Astrocyte (in vitro differentiated cells and primary cell): ENCODE data around the gene TTC24.

Experiments used
- CTCF ChIP-seq: IDR thresholded peaks from 2 replicates; pipeline ENCODE4 v1.5.1; 2011; ENCODE audit warnings: low read depth, mild to moderate bottlenecking, inconsistent platforms, low read length, moderate library complexity; ENCODE audit not compliant: insufficient read depth
- EZH2 ChIP-seq: IDR thresholded peaks from 2 replicates; pipeline ENCODE4 v1.6.1; 2012; ENCODE audit warnings: mild to moderate bottlenecking, low read length, inconsistent platforms; ENCODE audit not compliant: insufficient read depth

- TF ChIP-seq CTCF = no peak
- TF ChIP-seq EZH2 = no peak
These were observed 6.9 kb upstream of the TTC24 start for GRCh38 chr1:156572663-156573018.
